NCI-H2029 (cell line): Measurements from ENCODE around the gene LIPC.

Experiments
- DNase-seq: peaks from one replicate; lab custom pipeline; 2025; lab: John Stamatoyannopoulos, UW

LIPC gene

GRCh38 chr15:58517682-58518525 is 86.1 kb downstream of the LIPC start:
- no peak for DNase-seq

DNA sequence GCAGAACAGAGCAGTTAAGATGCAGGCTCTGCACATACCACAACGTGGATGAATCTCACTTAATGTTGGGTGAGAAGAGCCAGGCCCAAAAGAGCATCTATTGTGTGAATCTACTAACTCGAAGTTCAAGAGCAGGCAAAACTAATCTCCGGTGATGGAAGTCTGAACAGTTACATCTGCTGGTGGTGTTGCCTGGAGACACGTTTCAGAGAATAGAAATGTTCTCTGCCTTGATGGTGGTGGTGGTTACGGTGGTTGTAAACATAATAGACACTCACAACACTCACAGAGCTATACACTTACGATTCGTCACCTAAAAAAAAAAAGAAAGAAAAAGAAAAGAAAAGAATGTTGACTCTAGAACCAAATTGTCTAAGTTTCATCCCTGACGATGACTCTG is 86.8 kb downstream of the LIPC start:
- no peak for DNase-seq

- no peak for DNase-seq
These were observed 87.7 kb downstream of the LIPC start for GRCh38 chr15:58519516-58519915.

DNA sequence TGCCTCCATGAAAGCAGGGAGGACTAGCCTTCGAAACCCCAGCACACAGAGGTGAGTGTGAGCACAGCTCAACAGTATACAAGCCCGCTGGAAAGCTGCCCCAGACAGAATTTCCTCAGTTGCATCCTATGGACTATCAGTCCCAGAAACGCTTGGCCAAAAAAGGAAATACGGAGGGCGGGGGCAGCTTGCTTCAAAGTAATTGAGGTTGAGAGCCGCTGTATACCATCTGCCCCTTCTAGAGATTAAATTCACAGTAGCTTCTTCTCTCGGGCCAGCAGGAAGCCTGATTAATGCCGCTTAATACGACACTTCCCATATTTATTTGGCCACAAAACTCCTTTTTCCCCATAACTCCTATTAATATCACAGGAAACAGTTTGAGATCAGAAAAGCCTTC is 88.7 kb downstream of the LIPC start:
- DNase-seq, result no peak

DNA sequence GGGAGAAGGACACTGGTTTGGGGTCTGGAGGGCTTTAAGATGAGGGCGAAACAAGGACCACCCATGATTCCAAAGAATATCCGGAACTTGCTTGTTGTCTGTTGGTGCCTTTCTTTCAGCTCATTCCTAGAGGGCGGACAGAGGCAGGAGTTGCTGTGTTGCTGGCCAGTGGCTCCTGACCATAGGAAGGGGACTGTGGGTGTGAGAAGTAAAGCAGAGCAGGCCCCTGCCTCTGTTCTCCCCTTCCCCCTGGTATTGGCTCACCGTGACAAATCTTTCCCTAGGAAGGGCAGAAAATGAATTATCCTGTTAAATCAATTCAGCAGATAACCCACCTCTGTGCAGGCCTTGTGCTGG is 89.1 kb downstream of the LIPC start:
- no peak for DNase-seq

DNA sequence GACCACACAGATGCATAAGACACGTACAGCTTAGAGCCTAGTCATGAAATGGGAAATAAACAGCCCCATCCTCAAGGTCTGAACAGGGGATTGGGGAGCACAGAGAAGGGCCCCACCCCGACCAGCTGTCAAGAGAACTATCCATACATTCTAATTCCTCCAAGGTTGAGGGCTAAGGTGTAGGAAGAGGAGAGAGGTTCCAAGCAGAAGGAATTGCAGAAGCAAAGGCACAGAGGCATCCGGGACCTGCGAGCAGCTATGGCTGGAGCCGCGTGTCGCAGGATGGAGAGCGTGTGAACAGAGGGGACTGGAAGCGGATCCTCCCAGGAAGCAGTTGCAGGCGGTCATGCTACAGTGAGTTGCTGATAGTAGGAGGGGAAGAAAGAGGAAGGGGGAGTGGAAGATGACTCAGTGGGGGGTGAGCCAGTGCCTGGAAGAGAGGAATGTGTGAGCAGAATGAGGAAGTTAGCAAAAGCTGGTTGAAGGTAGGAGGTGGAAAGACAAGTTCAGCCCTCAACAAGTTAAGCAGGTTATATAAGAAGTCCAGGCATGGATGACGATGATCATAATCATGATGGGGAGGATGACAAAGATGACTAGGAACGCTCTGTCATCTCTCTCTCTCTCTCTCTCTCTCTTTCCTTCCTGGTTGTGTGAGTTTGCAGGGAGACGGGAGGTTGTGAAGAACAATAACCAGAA is 89.7 kb downstream of the LIPC start:
- DNase-seq, result no peak

DNA sequence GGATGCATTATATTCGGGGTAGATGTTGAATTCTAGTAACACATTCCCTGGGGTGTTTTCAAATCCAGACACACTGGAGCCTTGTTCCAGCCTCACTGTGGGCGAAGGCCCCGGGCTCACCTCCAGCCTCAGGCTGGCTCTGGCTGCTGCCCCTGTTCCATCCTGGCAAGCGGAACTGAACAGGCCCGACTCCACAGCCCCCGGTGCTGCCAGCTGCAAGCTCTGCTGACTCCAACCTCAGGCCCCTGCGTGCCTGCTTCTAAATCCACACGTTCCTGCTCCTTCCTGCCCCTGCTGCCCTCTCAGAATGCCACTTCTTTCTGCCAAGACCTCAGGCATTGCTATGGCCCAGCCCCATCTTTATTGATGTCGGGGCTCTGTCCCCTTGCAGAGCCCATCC is 90.6 kb downstream of the LIPC start:
- no peak for DNase-seq

DNA sequence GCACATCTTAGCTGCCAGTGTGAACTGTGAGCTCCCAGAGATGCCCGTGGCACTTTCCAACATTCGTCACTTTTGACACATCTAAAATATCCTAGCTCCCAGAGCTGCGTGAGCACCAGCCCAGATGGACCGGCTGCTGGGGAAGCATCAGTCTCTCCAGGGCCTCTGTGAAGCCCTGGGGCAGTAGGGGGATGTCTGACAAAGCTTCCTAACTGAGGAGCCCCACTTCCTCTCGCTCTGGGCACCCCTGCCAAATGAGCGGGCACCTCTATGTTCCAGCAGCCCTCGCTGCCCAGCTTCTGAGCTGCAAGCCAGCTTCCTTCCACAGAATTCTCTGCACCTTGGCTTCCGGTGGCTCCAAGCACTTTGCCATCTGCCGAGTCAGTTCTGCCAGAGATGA is 91.1 kb downstream of the LIPC start:
- DNase-seq, result no peak

GRCh38 chr15:58523634-58524033 is 91.8 kb downstream of the LIPC start:
- no peak for DNase-seq

GRCh38 chr15:58524247-58524646 is 92.5 kb downstream of the LIPC start:
- no peak for DNase-seq

GRCh38 chr15:58525991-58526421 is 94.2 kb downstream of the LIPC start:
- no peak for DNase-seq

DNA sequence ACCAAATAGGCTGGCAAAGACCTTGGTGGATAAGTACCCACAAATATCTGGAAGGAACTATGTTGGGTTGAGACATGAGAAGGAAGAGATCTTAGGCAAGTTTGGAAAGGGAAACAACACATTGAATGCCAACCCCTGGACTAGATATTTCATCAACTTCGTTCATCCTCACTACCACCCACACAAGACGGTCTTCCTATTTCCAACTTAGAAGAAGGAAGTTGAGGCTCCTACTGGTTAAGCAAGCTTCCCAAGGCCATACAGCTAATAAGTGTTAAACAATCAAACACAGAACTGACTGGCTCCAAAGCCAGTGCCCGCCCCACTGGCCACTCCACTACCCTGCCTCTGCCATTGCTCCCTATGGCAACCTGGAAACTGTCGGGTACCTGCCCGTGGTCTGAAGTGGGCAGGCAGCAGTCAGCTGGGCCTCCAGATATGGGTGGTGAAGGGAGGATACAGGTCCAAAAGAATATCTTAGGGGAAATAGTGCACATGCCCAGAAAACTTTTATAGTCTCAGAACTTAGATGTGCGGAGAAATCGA is 94.9 kb downstream of the LIPC start:
- DNase-seq, result no peak

DNA sequence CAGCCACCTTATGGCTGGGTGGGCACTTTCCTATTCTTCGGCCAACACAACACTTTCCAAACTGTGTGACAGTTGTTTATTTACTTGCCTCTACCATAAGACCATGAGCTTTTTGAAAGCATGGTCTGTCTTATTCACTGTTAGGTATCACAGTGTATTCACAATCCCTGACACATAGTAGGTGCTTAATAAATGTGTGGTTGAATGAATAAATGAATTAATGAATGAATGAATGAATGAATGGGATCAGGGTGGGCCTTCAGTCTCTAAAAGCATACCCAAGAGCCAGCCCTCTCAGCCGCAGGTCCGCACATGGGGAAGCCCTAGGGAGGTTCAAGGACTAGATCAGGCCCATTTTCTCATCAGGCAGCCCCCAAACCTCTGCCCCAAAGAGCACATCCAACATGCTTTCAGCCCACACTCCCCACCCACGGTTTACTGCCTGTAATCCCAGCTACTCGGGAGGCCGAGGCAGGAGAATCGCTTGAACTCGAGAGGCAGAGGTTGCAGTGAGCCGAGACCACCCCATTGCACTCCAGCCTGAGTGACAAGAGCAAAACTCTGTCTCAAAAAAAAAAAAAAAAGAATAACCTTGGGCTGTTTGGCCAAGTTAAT is 95.9 kb downstream of the LIPC start:
- no peak for DNase-seq

DNA sequence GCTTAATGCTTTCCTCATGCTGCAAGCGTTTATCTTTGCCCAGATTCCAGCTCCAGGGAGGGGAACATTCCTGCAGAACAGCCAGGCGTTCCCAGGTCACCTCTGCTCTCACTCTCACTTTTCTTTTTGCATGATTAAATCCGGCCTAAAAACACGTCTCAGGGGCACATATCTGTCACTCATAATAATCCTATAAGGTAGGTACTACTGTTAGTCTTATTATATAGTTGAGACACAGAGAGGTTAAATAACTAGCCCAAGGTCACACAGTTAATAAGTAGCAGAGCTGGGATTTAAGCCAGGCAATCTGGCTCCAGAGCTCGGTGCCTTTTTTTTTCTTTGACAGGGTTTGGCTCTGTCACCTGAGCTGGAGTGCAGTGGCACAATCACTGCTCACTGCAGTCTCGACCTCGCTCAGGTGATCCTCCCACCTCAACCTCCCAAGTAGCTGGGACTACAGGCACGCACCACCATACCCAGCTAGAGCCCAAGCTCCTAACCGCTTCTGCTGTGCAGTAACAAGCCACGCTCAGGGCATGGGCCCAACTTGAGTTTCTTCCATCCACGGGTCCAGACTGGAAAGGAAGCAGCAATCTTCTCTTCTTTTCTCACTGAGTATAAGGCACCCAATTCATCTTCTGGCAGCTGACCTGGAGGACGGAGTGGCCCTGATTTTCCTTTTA is 96.5 kb downstream of the LIPC start:
- no peak for DNase-seq

GRCh38 chr15:58529041-58529440 is 97.2 kb downstream of the LIPC start:
- no peak for DNase-seq

GRCh38 chr15:58530056-58530590 is 98.3 kb downstream of the LIPC start:
- DNase-seq, result no peak

- DNase-seq, result no peak
These were observed 100.3 kb downstream of the LIPC start for GRCh38 chr15:58532126-58532525.

- DNase-seq, result no peak
These were observed 102.8 kb downstream of the LIPC start for GRCh38 chr15:58534556-58534955.

- no peak for DNase-seq
These were observed 103.5 kb downstream of the LIPC start for GRCh38 chr15:58535337-58535736.

- no peak for DNase-seq
These were observed 104.1 kb downstream of the LIPC start for GRCh38 chr15:58535894-58536293.

DNA sequence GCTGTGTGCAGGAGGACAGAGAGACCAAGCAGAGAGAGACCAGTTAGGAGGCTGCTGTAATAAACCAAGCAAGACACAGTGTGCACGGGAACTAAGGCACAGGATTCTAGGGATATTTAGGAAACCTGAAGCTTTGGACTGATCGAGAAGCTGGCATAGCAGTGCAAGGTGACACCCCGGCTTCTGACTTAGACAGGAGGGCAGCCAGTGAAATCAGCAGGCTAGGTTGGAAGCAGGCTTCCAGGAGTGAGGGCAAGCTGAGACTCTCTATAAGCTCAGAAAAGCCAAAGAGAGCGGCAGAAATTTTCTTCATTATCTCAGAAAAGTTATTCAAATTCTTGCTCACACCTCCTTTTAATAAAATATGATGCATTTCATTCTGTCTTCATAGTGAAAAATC is 104.6 kb downstream of the LIPC start:
- DNase-seq, result no peak

DNA sequence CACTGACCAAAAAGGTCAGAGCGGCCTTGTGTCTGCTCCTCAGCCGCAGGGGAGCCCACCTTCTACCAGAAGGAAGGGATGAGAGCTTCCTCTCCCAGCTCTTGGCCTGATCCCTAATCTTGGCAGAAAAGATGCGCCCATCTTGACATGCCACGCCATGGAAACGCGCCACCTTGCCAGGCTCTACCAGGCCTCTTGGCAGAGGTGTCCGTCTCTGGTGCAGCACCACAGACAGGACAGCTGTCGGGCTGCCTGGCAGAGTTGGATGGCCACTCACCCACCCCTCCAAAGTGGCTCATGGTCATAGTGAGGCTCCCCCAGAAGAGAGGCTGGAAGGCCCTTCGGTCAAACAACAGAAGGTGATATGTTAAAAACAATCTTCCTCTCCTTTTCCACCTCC is 105.2 kb downstream of the LIPC start:
- no peak for DNase-seq
